Measurements from ENCODE around the gene LUC7L3. TPM values are rescaled to one million over a fixed set of nuclear protein-coding genes. Genes with fewer than 3 reads are reported as not detected.

The LUC7L3 gene
- total RNA-seq (100 to 1,000 TPM; 113 to 120 TPM), polyA plus RNA-seq (72.5 TPM)

DNA sequence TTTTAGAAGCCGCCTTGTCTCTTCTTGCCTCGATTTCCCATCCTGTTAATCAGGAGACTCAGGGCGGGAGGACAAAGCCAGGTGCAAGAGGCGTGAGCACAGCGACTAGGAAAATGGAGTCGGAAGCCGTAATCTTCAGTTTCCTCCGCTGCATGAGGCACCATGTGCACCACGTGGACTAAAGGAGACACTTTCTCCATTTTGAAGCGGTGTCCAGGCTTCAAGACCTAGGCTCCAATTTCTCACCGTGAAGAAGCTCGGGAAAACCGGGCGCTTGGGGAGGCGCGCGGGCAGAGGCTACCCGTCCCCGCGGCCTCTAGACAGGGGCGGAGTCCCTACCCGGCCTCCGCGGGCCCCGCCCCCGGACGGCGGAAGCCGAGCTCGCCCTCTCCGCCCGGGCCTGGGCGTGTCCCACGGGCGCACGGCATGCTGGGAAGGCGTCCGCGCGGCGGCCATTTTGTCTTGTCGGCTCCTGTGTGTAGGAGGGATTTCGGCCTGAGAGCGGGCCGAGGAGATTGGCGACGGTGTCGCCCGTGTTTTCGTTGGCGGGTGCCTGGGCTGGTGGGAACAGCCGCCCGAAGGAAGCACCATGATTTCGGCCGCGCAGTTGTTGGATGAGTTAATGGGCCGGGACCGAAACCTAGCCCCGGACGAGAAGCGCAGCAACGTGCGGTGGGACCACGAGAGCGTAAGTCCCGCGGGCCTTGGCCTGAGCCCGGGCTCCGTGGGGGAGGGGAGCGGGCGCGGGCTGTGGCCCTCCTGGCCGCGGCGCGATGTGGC lies at the start of gene LUC7L3:
Gene LUC7L3 (plus strand): TSS at position 460 of the 780 bp plus-strand sequence. CDS start 130 bp downstream, at position 590.
- Histone ChIP-seq H3K27me3 (ENCODE audit: insufficient read depth, low read length, poor library complexity, severe bottlenecking) (no peaks in the 10 kb centered on the region), H3K4me3 (ENCODE audit: low read length) (peak within 1 kb of the TSS; percentile 88), H3K9me3 (ENCODE audit: low read length) (no peaks in the 10 kb centered on the region), H3K36me3 (ENCODE audit: insufficient read depth, low read length) (no peaks in the 10 kb centered on the region), H3K4me1 (ENCODE audit: insufficient read depth, low read length) (peaks cover 36% of the 10 kb centered on the region), H3K27ac (ENCODE audit: low read depth, low read length) (peak within 1 kb of the TSS; percentile 90)
- peak within 1 kb of the TSS; percentile 81 to 99 (median 98) for H3K4me3 Mint-ChIP-seq
- ChIA-PET CTCF (interaction anchor here (0.6 kb wide), 1 partner anchor 19 kb away, joined by 4 read pairs; no protein-coding TSS in a partner anchor), POLR2A (interaction anchor here (0.5 to 2.6 kb wide), 9 partner anchors 11 to 481 kb away, joined by 3 to 43 read pairs (median 3); partner anchors contain the start of gene ANKRD40)
- H3K36me3 Mint-ChIP-seq: peaks cover 0 to 23% (median 0%) of the 10 kb centered on the region in 3 donors
- peak within 1 kb of the TSS; percentile 86 to 100 (median 99) for H3K27ac Mint-ChIP-seq
- H3K4me1 Mint-ChIP-seq: peaks cover 23 to 47% (median 38%) of the 10 kb centered on the region in 3 donors
- H3K27me3 Mint-ChIP-seq: peaks cover 0 to 1% of the 10 kb centered on the region in 2 donors
- no peaks in the 10 kb centered on the region for H3K9me3 Mint-ChIP-seq
- DNase-seq: peak; percentile 89 to 95 (median 91)

DNA sequence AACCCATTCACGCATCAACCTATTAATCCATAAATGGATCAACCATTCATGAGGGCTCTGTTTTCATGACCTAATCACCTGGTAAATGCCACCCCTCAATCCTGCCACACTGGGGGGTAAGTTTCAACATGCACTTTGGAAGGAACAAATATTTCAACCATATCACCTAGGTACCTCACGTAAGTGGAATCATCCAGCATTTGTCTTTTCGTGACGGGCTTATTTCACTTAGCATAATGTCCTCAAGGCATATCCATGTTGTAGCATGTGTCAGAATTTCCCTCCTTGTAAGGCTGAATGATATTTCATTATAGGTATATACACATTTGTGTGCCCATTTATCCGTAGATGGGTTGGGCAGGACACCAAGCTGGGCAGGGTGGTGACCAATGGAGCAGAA lies 47.3 kb upstream of the LUC7L3 start:
- Mint-ChIP-seq H3K27ac (no peak overlapping the region), H3K36me3 (no peaks in the 10 kb centered on the region), H3K9me3 (no peaks in the 10 kb centered on the region), H3K4me1 (no peaks in the 10 kb centered on the region), H3K4me3 (no peak overlapping the region), H3K27me3 (peaks cover 0 to 7% of the 10 kb centered on the region in 2 donors)
- ChIA-PET POLR2A (no interaction called here), CTCF (no interaction called here)
- no peaks in the 10 kb centered on the region for H3K4me1 ChIP-seq (ENCODE audit: insufficient read depth, low read length)
- H3K36me3 ChIP-seq (ENCODE audit: insufficient read depth, low read length): no peaks in the 10 kb centered on the region
- H3K9me3 ChIP-seq (ENCODE audit: low read length): no peaks in the 10 kb centered on the region
- no peak overlapping the region for H3K27ac ChIP-seq (ENCODE audit: low read depth, low read length)
- H3K4me3 ChIP-seq (ENCODE audit: low read length): no peak overlapping the region
- no peaks in the 10 kb centered on the region for H3K27me3 ChIP-seq (ENCODE audit: insufficient read depth, low read length, poor library complexity, severe bottlenecking)
- DNase-seq: no peak

DNA sequence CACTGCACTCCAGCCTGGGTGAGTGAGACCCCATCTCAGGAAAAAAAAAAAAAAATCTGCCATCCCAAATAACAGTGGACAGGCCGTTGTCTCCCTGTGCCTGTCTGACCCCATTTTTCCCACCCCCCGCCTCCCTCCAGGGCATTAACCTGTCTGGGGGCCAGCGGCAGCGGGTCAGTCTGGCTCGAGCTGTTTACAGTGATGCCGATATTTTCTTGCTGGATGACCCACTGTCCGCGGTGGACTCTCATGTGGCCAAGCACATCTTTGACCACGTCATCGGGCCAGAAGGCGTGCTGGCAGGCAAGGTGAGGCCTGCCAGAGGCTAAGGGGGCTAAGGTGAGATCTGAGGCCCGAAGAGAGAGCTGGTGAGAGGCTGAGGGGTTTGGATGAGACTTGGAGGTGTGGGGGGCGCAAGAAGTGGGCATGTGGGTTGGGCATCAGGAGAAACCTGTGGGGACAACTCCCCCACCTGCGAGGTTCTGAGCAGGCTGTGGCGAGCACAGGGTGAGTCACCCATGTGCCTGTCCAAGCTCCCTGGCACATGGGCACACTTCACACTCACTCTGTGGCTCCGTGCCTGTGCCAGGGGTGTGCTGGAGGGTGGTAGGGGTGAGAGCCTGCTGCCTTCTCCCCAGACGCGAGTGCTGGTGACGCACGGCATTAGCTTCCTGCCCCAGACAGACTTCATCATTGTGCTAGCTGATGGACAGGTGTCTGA lies 46.4 kb upstream of the LUC7L3 start:
- H3K27me3 Mint-ChIP-seq: peaks cover 0 to 11% of the 10 kb centered on the region in 2 donors

GRCh38 chr17:50675190-50675589 lies 44.2 kb upstream of the LUC7L3 start:
- H3K27ac Mint-ChIP-seq: no peak overlapping the region
- POLR2A ChIA-PET: interaction anchor here (0.6 kb wide), 1 partner anchor 323 kb away, joined by 3 read pairs; no protein-coding TSS in a partner anchor
- H3K4me3 ChIP-seq (ENCODE audit: low read length): no peak overlapping the region
- H3K27me3 Mint-ChIP-seq: peaks cover 10 to 11% of the 10 kb centered on the region in 2 donors
- H3K4me3 Mint-ChIP-seq: no peak overlapping the region
- H3K4me1 Mint-ChIP-seq: no peaks in the 10 kb centered on the region
- no peaks in the 10 kb centered on the region for H3K36me3 Mint-ChIP-seq
- no peaks in the 10 kb centered on the region for H3K9me3 Mint-ChIP-seq
- no peaks in the 10 kb centered on the region for H3K27me3 ChIP-seq (ENCODE audit: insufficient read depth, low read length, poor library complexity, severe bottlenecking)
- H3K36me3 ChIP-seq (ENCODE audit: insufficient read depth, low read length): no peaks in the 10 kb centered on the region
- CTCF ChIA-PET: no interaction called here
- DNase-seq: no peak
- no peaks in the 10 kb centered on the region for H3K9me3 ChIP-seq (ENCODE audit: low read length)
- no peaks in the 10 kb centered on the region for H3K4me1 ChIP-seq (ENCODE audit: insufficient read depth, low read length)
- no peak overlapping the region for H3K27ac ChIP-seq (ENCODE audit: low read depth, low read length)

More for the DNA sequence above, 46.4 kb upstream of the LUC7L3 start:
- Histone ChIP-seq H3K27me3 (ENCODE audit: insufficient read depth, low read length, poor library complexity, severe bottlenecking) (no peaks in the 10 kb centered on the region), H3K4me1 (ENCODE audit: insufficient read depth, low read length) (no peaks in the 10 kb centered on the region), H3K36me3 (ENCODE audit: insufficient read depth, low read length) (no peaks in the 10 kb centered on the region), H3K27ac (ENCODE audit: low read depth, low read length) (no peak overlapping the region), H3K9me3 (ENCODE audit: low read length) (no peaks in the 10 kb centered on the region), H3K4me3 (ENCODE audit: low read length) (no peak overlapping the region)
- DNase-seq: no peak
- ChIA-PET POLR2A (no interaction called here), CTCF (no interaction called here)
- no peak overlapping the region for H3K27ac Mint-ChIP-seq
- no peaks in the 10 kb centered on the region for H3K9me3 Mint-ChIP-seq
- H3K4me3 Mint-ChIP-seq: no peak overlapping the region
- H3K4me1 Mint-ChIP-seq: no peaks in the 10 kb centered on the region
- no peaks in the 10 kb centered on the region for H3K36me3 Mint-ChIP-seq

GRCh38 chr17:50675627-50676026 lies 43.8 kb upstream of the LUC7L3 start:
- H3K9me3 Mint-ChIP-seq: no peaks in the 10 kb centered on the region
- H3K27ac Mint-ChIP-seq: no peak overlapping the region
- H3K36me3 ChIP-seq (ENCODE audit: insufficient read depth, low read length): no peaks in the 10 kb centered on the region
- H3K27ac ChIP-seq (ENCODE audit: low read depth, low read length): no peak overlapping the region
- ChIA-PET POLR2A (no interaction called here), CTCF (no interaction called here)
- H3K4me3 ChIP-seq (ENCODE audit: low read length): no peak overlapping the region
- H3K4me1 Mint-ChIP-seq: no peaks in the 10 kb centered on the region
- H3K9me3 ChIP-seq (ENCODE audit: low read length): no peaks in the 10 kb centered on the region
- peaks cover 10 to 15% of the 10 kb centered on the region in 2 donors for H3K27me3 Mint-ChIP-seq
- no peaks in the 10 kb centered on the region for H3K27me3 ChIP-seq (ENCODE audit: insufficient read depth, low read length, poor library complexity, severe bottlenecking)
- H3K36me3 Mint-ChIP-seq: no peaks in the 10 kb centered on the region
- H3K4me1 ChIP-seq (ENCODE audit: insufficient read depth, low read length): no peaks in the 10 kb centered on the region
- DNase-seq: no peak
- H3K4me3 Mint-ChIP-seq: no peak overlapping the region

DNA sequence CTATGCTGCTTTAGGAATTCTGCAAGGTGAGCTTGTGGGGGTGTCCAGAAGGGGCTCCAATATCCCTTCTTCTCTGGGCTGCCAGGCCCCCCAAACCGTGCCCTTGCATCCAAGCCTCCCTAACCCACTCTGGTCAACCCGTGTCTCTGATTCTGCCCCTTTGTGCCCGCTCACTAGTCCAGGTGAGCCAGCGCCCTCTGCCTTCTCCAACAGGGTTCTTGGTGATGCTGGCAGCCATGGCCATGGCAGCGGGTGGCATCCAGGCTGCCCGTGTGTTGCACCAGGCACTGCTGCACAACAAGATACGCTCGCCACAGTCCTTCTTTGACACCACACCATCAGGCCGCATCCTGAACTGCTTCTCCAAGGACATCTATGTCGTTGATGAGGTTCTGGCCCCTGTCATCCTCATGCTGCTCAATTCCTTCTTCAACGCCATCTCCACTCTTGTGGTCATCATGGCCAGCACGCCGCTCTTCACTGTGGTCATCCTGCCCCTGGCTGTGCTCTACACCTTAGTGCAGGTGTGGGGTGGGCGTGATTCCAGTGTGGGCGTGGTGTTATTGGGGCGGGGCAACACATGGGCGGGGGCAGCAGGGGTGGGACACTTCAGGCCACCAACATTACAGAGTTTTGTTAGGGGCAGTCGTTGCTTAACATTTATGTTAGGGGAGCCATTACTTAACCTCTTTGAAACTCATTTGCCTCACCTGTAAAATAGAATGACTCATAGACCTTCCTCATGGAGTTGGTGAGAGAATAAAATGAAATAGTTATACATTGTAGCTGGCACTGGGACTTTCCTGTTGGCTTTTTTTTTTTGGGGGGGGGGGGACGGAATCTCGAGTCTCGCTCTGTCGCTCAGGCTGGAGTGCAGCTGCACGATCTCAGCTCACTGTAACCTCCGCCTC lies 43.1 kb upstream of the LUC7L3 start:
- Mint-ChIP-seq H3K36me3 (no peaks in the 10 kb centered on the region), H3K4me3 (no peak overlapping the region), H3K27ac (no peak overlapping the region), H3K27me3 (peaks cover 12 to 20% of the 10 kb centered on the region in 2 donors), H3K4me1 (peaks cover 3 to 4% (median 3%) of the 10 kb centered on the region in 3 donors), H3K9me3 (no peaks in the 10 kb centered on the region)
- no peaks in the 10 kb centered on the region for H3K36me3 ChIP-seq (ENCODE audit: insufficient read depth, low read length)
- no peak overlapping the region for H3K4me3 ChIP-seq (ENCODE audit: low read length)
- ChIA-PET POLR2A (interaction anchor here (0.7 kb wide), 1 partner anchor 280 kb away, joined by 3 read pairs; no protein-coding TSS in a partner anchor), CTCF (no interaction called here)
- no peaks in the 10 kb centered on the region for H3K9me3 ChIP-seq (ENCODE audit: low read length)
- no peak overlapping the region for H3K27ac ChIP-seq (ENCODE audit: low read depth, low read length)
- no peak for DNase-seq
- no peaks in the 10 kb centered on the region for H3K27me3 ChIP-seq (ENCODE audit: insufficient read depth, low read length, poor library complexity, severe bottlenecking)
- H3K4me1 ChIP-seq (ENCODE audit: insufficient read depth, low read length): no peaks in the 10 kb centered on the region

GRCh38 chr17:50677851-50678375 lies 41.5 kb upstream of the LUC7L3 start:
- H3K27me3 Mint-ChIP-seq: peaks cover 18 to 27% of the 10 kb centered on the region in 2 donors
- Histone ChIP-seq H3K4me1 (ENCODE audit: insufficient read depth, low read length) (no peaks in the 10 kb centered on the region), H3K27me3 (ENCODE audit: insufficient read depth, low read length, poor library complexity, severe bottlenecking) (no peaks in the 10 kb centered on the region), H3K36me3 (ENCODE audit: insufficient read depth, low read length) (no peaks in the 10 kb centered on the region), H3K9me3 (ENCODE audit: low read length) (no peaks in the 10 kb centered on the region), H3K27ac (ENCODE audit: low read depth, low read length) (no peak overlapping the region), H3K4me3 (ENCODE audit: low read length) (no peak overlapping the region)
- H3K9me3 Mint-ChIP-seq: no peaks in the 10 kb centered on the region
- no peak for DNase-seq
- CTCF ChIA-PET: no interaction called here
- H3K36me3 Mint-ChIP-seq: no peaks in the 10 kb centered on the region
- no peak overlapping the region for H3K4me3 Mint-ChIP-seq
- H3K4me1 Mint-ChIP-seq: peaks cover 4 to 6% (median 6%) of the 10 kb centered on the region in 3 donors
- H3K27ac Mint-ChIP-seq: no peak overlapping the region
- POLR2A ChIA-PET: no interaction called here

Data from CD8-positive, alpha-beta memory T cell (primary cell).